CD4-positive, alpha-beta T cell treated with Interleukin-4 for 4 hours (primary cell): ENCODE data around the gene SMOC2.

Experiments used
- DNase-seq: peaks from one replicate; pipeline ENCODE4 v3.0.0-alpha.2; 2020

Gene SMOC2

DNA sequence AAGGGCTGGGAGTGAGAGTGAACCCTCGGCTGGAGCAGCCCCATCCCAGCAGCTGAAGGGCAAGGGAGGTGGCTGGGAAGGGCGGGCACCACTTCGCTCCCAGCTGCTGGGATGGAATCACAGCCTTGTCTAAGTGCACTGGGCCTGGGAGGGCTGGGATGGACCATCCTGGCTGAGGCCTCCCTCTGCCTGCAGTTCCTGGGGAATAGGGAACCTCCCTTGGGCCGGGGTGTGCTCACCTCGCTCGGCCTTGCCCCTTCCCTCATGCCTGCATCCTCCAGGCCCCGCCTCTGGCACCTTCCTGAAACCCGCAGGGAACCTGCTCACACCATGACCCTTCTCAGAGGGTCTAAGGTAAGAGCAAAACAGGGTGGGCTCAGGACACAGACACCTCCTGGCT is 53.7 kb downstream of the SMOC2 start:
- no peak for DNase-seq

DNA sequence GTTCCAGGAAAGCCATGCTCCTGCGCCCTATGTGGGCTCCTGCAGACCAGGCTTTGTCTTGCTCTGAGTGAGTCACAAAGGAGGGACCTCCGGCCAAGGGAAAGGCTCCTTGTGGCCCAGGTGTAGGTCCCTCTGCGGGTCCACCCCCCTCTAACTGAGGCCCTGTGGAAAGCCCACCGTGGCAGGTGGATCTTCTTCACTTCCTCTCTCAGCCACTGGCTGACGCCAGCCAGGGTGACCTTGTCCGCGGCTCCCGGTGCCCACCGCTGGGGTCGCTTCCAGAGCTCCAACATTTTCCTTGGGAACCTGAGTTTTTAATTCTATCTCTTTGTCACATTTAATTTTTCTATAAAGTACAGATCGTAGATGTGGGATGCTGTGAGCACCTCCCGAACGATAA is 54.1 kb downstream of the SMOC2 start:
- DNase-seq = no peak

- no peak for DNase-seq
These were observed 54.7 kb downstream of the SMOC2 start for GRCh38 chr6:168495636-168496035.

DNA sequence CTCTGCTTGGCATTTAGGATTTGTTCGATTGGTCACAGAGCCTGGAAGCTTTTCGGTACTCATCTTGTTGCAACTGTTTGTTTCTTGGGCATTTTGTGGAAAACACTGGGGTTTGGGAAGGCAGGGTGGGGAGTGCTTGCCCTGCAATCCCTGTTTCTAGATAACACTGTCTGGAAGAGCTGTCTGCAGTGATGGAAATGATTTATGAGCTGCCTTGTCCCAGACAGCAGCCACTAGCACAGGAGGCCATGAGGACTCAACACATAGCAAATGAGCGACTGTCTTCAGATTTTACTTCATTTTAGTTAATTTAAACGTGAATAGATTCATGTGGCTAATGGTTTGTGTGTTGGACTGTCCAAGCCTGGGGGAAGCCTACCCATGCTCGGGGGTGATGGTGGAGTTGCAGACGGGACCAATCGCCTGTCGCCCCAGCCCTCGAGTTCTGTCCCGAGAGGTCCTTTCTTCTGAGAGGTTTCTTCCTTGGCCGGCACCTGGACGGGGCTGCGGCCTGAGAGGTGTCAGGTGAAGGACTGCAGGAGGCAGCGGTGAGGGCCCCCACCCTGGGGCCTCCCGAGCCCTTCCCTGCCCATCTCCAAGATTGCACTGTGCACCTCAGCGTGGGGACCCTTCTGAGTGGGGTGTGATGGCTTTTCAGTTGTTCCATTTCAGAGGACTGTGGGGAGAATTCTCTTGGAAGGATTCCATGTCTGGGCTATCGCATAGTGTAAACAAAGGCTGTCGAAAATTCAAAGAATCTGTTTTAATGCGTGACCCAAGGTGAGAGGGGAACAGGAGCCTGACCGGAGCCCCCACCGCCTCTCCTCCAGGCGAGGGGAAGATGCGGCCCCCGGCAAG is 55.4 kb downstream of the SMOC2 start:
- no peak for DNase-seq

- DNase-seq = no peak
These were observed 56.0 kb downstream of the SMOC2 start for GRCh38 chr6:168496997-168497331.

DNA sequence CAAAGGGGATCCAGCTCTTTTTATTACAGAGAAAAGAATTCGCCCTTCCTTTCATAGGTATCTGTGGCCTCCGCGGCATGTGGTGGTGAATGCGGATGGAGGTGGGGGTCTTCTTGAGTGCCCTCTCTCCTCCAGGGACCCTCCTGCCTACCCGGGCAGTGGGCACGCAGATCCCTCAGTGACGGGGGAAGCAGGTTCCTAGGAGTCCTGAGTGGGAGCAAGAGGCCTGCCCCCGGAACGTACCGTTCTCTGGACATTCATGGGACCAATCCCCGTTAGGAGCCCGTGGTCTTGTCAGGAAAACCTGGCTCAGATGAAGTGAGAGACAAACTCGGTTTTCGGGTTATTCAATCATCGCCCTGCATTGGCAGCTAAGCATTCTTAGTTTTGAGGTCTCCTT is 56.4 kb downstream of the SMOC2 start:
- no peak for DNase-seq

DNA sequence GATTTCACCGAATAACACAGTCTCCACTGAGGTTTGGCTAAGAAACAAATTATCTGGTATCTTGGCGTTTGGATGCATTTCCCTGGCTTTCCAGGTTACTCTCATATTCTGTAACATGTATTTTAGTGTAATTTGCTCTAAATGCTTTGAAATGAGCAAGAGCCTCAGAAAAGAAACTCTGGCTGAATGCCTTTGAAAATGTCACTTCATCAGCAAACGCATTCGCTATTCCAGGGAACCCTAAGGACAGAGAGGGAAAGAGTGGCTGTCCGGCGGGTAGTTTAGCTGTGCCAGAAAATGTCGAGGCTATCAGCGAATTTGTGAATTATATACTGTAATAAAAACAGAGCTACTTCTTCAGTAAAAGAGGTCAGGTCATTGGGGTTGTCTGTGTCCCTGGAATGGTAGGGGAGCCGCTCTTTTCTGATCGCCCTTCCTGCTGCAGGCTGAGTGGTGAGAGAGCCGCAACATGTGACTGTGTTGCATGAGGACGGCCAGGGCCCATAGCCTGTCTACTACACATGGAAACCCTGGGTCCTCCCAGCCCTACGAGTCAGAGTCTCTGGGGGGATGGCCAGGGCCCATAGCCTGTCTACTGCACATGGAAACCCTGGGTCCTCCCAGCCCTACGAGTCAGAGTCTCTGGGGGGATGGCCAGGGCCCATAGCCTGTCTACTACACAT is 57.3 kb downstream of the SMOC2 start:
- no peak for DNase-seq

DNA sequence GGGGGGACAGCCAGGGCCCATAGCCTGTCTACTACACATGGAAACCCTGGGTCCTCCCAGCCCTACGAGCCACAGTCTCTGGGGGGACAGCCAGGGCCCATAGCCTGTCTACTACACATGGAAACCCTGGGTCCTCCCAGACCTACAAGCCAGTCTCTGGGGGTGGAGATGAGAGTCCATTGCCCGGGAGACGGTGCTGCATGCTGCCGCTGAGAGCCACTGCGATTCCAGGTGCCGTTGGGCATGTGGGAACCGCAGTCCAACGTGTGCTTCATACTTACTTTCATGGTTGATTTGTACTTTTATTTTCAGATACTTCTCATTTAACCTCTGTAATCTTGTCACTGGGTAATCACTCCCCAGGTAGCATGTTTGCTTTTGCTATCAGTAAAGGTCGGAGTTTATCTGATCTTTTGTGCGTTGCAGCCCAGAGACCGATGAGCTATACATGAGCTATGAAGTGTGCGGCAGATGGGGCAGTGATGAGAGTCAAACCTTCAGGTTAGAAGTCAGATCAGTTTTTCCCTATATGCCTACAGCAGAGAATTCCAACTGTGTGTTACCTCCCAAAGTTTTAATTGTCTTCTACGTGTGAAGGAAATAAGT is 58.2 kb downstream of the SMOC2 start:
- DNase-seq = no peak

- DNase-seq = no peak
These were observed 59.5 kb downstream of the SMOC2 start for GRCh38 chr6:168500519-168500918.

- DNase-seq = no peak
These were observed 60.6 kb downstream of the SMOC2 start for GRCh38 chr6:168501561-168501960.

DNA sequence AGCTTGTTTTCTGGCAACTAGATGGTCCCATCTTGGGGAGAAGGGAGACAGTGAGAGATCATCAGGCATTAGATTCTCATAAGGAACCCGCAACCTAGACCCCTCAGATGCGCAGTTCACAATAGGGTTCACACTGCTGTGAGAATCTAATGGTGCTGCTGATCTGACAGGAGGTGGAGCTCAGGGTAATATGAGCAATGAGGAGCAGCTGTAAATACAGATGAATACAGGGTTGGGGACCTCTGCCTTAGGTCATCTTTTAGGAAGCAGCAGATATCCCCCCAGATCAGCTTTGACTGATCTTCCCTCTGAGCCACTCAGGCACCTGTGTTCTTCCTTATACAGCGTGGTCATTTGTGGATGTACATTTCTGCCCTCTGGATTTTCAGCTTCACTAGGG is 63.4 kb downstream of the SMOC2 start:
- DNase-seq = no peak

GRCh38 chr6:168506460-168506859 is 65.5 kb downstream of the SMOC2 start:
- DNase-seq = no peak

- no peak for DNase-seq
These were observed 66.3 kb downstream of the SMOC2 start for GRCh38 chr6:168507297-168507696.

GRCh38 chr6:168507730-168508129 is 66.7 kb downstream of the SMOC2 start:
- no peak for DNase-seq

- no peak for DNase-seq
These were observed 67.9 kb downstream of the SMOC2 start for GRCh38 chr6:168508903-168509302.

- no peak for DNase-seq
These were observed 72.8 kb downstream of the SMOC2 start for GRCh38 chr6:168513766-168514165.

DNA sequence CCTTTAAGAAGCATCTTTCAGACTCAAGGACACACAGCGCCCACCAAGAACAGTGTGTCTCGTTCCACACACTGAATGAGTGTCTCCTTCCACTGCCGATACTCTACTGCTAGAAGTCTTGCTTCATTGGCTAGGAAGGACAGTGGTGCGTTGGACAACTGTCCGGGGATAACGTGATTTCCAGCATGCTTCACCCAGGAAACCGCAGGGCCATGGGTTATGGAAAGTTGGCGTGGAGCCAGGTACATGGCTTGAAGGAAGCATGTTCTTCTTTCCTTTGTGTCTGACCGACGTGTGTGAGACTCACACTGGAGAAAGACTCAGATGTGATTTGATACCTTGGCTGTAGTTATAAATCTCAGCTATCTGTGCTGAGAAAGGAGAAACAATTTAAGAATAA is 73.2 kb downstream of the SMOC2 start:
- no peak for DNase-seq

GRCh38 chr6:168515376-168515775 is 74.4 kb downstream of the SMOC2 start:
- no peak for DNase-seq

DNA sequence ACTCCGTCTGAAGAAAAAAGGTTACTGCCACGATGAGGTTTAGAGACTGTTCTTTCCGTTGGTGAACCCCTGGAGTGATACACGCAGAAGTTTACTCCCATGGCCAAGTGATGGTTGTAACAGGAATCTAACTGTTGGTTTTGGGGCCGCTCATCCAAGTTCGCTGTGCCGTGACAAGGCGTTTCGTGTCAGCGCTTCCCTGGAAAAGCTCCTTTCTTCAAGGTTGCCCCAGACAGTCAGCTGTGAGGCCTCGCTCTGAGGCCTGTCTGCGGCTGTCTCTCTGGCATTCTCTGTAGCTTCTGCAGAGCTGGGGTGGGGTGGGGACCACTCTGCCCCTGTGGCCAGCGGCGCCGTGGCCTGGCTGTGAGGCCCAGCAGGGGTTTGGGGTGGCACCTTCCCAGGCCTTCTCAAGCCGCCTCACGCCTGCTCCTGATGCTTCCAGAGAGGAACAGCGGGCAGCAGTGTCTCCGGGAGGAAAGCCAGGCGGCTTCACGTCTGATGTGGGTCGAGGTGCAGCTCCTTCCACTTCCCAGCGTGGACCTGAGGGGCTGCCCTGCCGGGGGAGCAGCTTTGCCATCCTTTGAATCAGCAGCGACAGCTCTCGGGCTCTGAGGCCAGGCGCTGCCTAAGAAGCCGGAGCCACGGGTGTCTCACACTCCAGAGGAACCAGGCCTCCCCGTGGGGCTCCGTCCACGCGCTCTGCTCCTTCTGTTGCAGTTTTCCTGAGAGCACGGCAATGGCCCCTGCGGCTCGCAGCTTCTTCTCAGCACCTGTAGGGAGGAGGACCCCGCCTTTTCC is 76.2 kb downstream of the SMOC2 start:
- DNase-seq = no peak

- no peak for DNase-seq
These were observed 76.9 kb downstream of the SMOC2 start for GRCh38 chr6:168517742-168518347.

- DNase-seq = no peak
These were observed 77.4 kb downstream of the SMOC2 start for GRCh38 chr6:168518348-168518745.

- DNase-seq = no peak
These were observed 77.9 kb downstream of the SMOC2 start for GRCh38 chr6:168518867-168519266.

GRCh38 chr6:168520233-168520632 is 79.2 kb downstream of the SMOC2 start:
- no peak for DNase-seq
